Esophagus muscularis mucosa (tissue), 4 donors: Measurements from ENCODE around the gene CRKL. TPM values are rescaled to one million over a fixed set of nuclear protein-coding genes. Genes with fewer than 3 reads are reported as not detected.

Source experiments
- DNase-seq: peaks from one replicate; pipeline ENCODE4 v3.0.0-alpha.2; 2017; ENCODE audit errors: extremely low spot score
- H3K27ac ChIP-seq, 4 donors: fragments of 200-600 bp; sonication (generic); replicated peaks in 1 of 4; 1 replicate in 3 of 4; 2 replicates in 1 of 4; pipeline ENCODE4 v1.5.1; 2016 to 2019; ENCODE audit warnings: mild to moderate bottlenecking in 1 of 4
- H3K27me3 ChIP-seq, 4 donors: fragments of 200-600 bp; sonication (generic); one replicate each; pipeline versions ENCODE4 v1.5.1 to v1.6.0; 2016 to 2019
- H3K36me3 ChIP-seq, 4 donors: fragments of 200-600 bp; sonication (generic); one replicate each; pipeline ENCODE4 v1.5.1; 2016 to 2019
- H3K4me1 ChIP-seq, 4 donors: fragments of 200-600 bp; sonication (generic); one replicate each; pipeline ENCODE4 v1.5.1; 2016 to 2019
- H3K4me3 ChIP-seq, 4 donors: fragments of 200-600 bp; sonication (generic); 1 replicate in 2 of 4; 2 replicates in 2 of 4; pipeline ENCODE4 v1.5.1; 2016 to 2019; ENCODE audit warnings: mild to moderate bottlenecking in 4 of 4, moderate library complexity in 1 of 4
- H3K9me3 ChIP-seq, 4 donors: fragments of 200-600 bp; sonication (generic); 1 replicate in 3 of 4; 2 replicates in 1 of 4; pipeline ENCODE4 v1.5.1; 2016 to 2019
- CTCF ChIP-seq, 3 experiments: fragments of 200-600 bp in 2 of 3; fragments of 450-650 bp in 1 of 3; sonication (generic) in 2 of 3; IDR thresholded peaks; one replicate each; pipeline ENCODE4 v1.5.1; 2017 to 2019; ENCODE audit warnings: antibody characterized with exemption in 3 of 3, mild to moderate bottlenecking in 2 of 3, moderate library complexity in 1 of 3
- EP300 ChIP-seq: sonication (generic); formaldehyde crosslinking; IDR thresholded peaks from one replicate; pipeline ENCODE4 v1.6.1; 2017; ENCODE audit warnings: antibody characterized with exemption
- POLR2A ChIP-seq: fragments of 450-650 bp; IDR thresholded peaks from one replicate; pipeline ENCODE4 v1.6.1; 2017; ENCODE audit warnings: antibody characterized with exemption, moderate library complexity, mild to moderate bottlenecking, low read depth
- POLR2AphosphoS5 ChIP-seq, 2 donors: sonication (generic); formaldehyde crosslinking; IDR thresholded peaks; one replicate each; pipeline ENCODE4 v1.6.1; 2017; ENCODE audit warnings: antibody characterized with exemption in 2 of 2
- WGBS: methylation state at CpG from one replicate; pipeline ENCODE4 v1.1.5; 2018; 5-methylcytosine and 5-hydroxymethylcytosine counted together
- intact Hi-C: fragments of 100-400 bp; cut with DNase I; formaldehyde crosslinking; loops from one replicate; pipeline ENCODE4 v1.15.1; 2023
- total RNA-seq, 4 donors: library from RNA; depleted of rRNA; stranded (reverse); fragments of >200 nt; gene quantifications; one replicate each; pipeline versions ENCODE4 v1.1.0 to v1.2.1, GENCODE V29; 2016

The CRKL gene
- total RNA-seq, 4 donors from 2014 or later, result 34.9 to 56.2 (median 47.9) TPM

DNA sequence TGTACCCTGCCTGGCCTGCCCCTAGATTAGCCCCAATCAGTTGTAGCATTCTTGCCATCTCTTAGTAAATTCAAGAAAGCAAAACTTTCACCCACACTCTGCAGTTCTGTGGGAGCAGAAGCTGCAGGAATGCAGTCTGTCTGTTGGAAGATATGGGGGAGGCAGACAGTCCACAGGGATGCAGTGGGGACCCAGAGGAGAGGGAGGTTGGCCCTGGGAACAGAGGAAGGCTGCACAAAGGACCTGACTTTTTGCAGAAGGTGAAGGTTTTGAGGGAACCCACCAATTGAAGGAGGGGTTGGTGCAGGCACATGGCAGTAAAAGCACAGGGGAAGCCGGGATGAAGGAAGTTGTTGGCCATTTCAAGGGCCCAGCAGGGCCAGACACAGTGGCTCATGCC is 41.9 kb upstream of the CRKL start:
- Histone ChIP-seq H3K4me3 (no peak overlapping the region), H3K27ac (no peak overlapping the region), H3K27me3 (no peaks in the 10 kb centered on the region), H3K4me1 (no peaks in the 10 kb centered on the region), H3K9me3 (no peaks in the 10 kb centered on the region), H3K36me3 (peaks cover 30 to 82% (median 62%) of the 10 kb centered on the region in 4 donors)
- 100% methylated on average over 1 of the region's 1 CpG for WGBS
- no peak for DNase-seq
- intact Hi-C loops, result no loop called here
- no peak for TF ChIP-seq POLR2A

- 98% methylated on average over 3 of the region's 3 CpGs for WGBS
- intact Hi-C loops, result no loop called here
- H3K36me3 ChIP-seq, result peaks cover 28 to 85% (median 68%) of the 10 kb centered on the region in 4 donors
These were observed 39.5 kb upstream of the CRKL start for GRCh38 chr22:20877715-20878114.

GRCh38 chr22:20881231-20881630 is 36.0 kb upstream of the CRKL start:
- Histone ChIP-seq H3K36me3 (peaks cover 20 to 82% (median 68%) of the 10 kb centered on the region in 4 donors), H3K4me1 (peaks cover 6 to 12% (median 8%) of the 10 kb centered on the region in 4 donors), H3K27ac (no peak overlapping the region), H3K27me3 (no peaks in the 10 kb centered on the region), H3K9me3 (no peaks in the 10 kb centered on the region), H3K4me3 (no peak overlapping the region)
- TF ChIP-seq EP300 (no peak), CTCF (IDR thresholded peaks at IDR 0.05) (no peak), POLR2AphosphoS5 (IDR thresholded peaks at IDR 0.05) (no peak), POLR2A (no peak)
- DNase-seq, result no peak
- intact Hi-C loops, result loop anchor here (10.0 kb wide), 1 partner anchor 84 kb away; the partner anchor contains the start of gene AIFM3
- WGBS, result 78% methylated on average over 5 of the region's 5 CpGs

More at GRCh38 chr22:20877715-20878114, 39.5 kb upstream of the CRKL start:
- H3K9me3 ChIP-seq, result no peaks in the 10 kb centered on the region
- TF ChIP-seq EP300, result no peak
- no peak for TF ChIP-seq CTCF (IDR thresholded peaks at IDR 0.05)
- TF ChIP-seq POLR2AphosphoS5 (IDR thresholded peaks at IDR 0.05), result no peak
- no peak for TF ChIP-seq POLR2A
- H3K4me1 ChIP-seq, result no peaks in the 10 kb centered on the region
- DNase-seq, result no peak
- no peak overlapping the region for H3K27ac ChIP-seq
- no peak overlapping the region for H3K4me3 ChIP-seq
- H3K27me3 ChIP-seq, result no peaks in the 10 kb centered on the region

DNA sequence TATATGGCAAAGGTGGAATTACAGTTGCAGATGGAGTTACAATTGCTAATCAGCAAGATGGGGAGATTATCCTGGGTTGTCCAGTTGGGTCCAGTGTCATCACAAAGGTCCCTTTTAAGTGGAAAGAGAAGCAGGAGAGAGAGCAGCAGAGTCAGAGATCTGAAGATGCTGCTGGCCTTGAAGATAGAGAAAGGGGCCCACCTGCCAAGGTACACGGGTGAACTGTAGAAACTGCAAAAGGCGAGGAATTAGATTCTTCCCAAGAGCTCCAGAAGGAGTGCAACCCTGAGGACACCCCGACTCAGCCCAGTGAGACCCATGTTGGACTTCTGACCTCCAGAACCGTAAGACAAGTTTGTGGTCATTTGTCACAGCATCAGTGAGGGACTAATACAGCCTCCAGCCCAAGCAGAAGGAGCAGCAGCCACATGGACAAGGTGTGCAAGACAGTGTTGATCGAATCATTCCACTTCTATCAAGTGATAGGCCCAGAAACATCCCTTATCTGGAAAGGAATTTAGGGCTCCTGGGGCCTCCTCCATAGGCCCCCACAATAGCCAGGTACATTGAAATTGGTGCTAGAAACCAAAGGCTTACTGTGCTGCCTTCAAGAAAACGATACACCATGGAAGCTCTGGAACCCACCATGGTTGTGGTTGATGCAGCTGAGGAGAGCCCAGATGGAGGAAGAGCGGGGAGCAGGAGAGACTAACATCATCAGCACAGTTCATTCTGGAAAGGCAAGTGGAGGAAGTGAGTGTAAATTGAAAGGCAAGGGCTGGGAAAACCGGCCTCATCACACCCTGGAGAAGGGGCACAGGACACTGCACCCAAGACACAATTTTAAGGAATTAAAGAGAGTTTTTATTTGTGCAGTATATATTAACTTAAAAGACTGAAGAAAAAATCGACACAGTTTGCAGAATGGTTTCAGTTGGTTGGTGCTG is 35.1 kb upstream of the CRKL start:
- 88% methylated on average over 9 of the region's 9 CpGs for WGBS
- Histone ChIP-seq H3K36me3 (peaks cover 20 to 82% (median 71%) of the 10 kb centered on the region in 4 donors), H3K4me3 (no peak overlapping the region), H3K9me3 (no peaks in the 10 kb centered on the region), H3K4me1 (peaks cover 6 to 12% (median 8%) of the 10 kb centered on the region in 4 donors), H3K27me3 (no peaks in the 10 kb centered on the region), H3K27ac (no peak overlapping the region)
- intact Hi-C loops, result loop anchor here (10.0 kb wide), 1 partner anchor 83 kb away; the partner anchor contains the start of gene AIFM3
- TF ChIP-seq POLR2AphosphoS5 (IDR thresholded peaks at IDR 0.05) (no peak), CTCF (IDR thresholded peaks at IDR 0.05) (no peak), EP300 (no peak), POLR2A (no peak)
- no peak for DNase-seq

GRCh38 chr22:20882855-20883254 is 34.4 kb upstream of the CRKL start:
- Histone ChIP-seq H3K27me3 (no peaks in the 10 kb centered on the region), H3K27ac (no peak overlapping the region), H3K4me1 (peaks cover 6 to 12% (median 8%) of the 10 kb centered on the region in 4 donors), H3K4me3 (no peak overlapping the region), H3K36me3 (peaks cover 20 to 82% (median 72%) of the 10 kb centered on the region in 4 donors), H3K9me3 (no peaks in the 10 kb centered on the region)
- WGBS, result 85% methylated on average over 6 of the region's 6 CpGs
- no peak for DNase-seq
- intact Hi-C loops, result loop anchor here (10.0 kb wide), 1 partner anchor 82 kb away; the partner anchor contains the start of gene AIFM3
- TF ChIP-seq EP300, result no peak
- no peak for TF ChIP-seq POLR2A
- no peak for TF ChIP-seq POLR2AphosphoS5 (IDR thresholded peaks at IDR 0.05)
- TF ChIP-seq CTCF (IDR thresholded peaks at IDR 0.05), result no peak
